HG03469 (cell line): ENCODE measurements around the gene NTF3.

ENCODE experiments used
- ATAC-seq: cut with Tn5 transposase; IDR thresholded peaks from one replicate; pipeline ENCODE4 v1.9.1; 2021; ENCODE audit warnings: mild to moderate bottlenecking, moderate library complexity, moderate number of reproducible peaks; ENCODE audit not compliant: unreplicated experiment

The NTF3 gene

GRCh38 chr12:5432011-5432400, at the start of gene NTF3:
NTF3 (plus strand) TSS chr12:5432108; CDS start chr12:5432325, 217 bp downstream.
- no peak for ATAC-seq

- ATAC-seq: no peak
Measured at GRCh38 chr12:5384015-5384414, 47.9 kb upstream of the NTF3 start.

- no peak for ATAC-seq
Measured at GRCh38 chr12:5388581-5389535, 43.0 kb upstream of the NTF3 start.

- ATAC-seq: no peak
Measured at GRCh38 chr12:5390174-5390799, 41.6 kb upstream of the NTF3 start.

- ATAC-seq: no peak
Measured at GRCh38 chr12:5391653-5392052, 40.3 kb upstream of the NTF3 start.

GRCh38 chr12:5392961-5393360, 38.9 kb upstream of the NTF3 start:
- ATAC-seq: no peak

- ATAC-seq: no peak
Measured at GRCh38 chr12:5395443-5396271, 36.3 kb upstream of the NTF3 start.

- ATAC-seq: no peak
Measured at GRCh38 chr12:5396541-5396940, 35.4 kb upstream of the NTF3 start.

- no peak for ATAC-seq
Measured at GRCh38 chr12:5399266-5399665, 32.6 kb upstream of the NTF3 start.

GRCh38 chr12:5402009-5402935, 29.6 kb upstream of the NTF3 start:
- ATAC-seq: no peak

- ATAC-seq: no peak
Measured at GRCh38 chr12:5403411-5403810, 28.5 kb upstream of the NTF3 start.

GRCh38 chr12:5407034-5407856, 24.7 kb upstream of the NTF3 start:
- no peak for ATAC-seq

- no peak for ATAC-seq
Measured at GRCh38 chr12:5409619-5410018, 22.3 kb upstream of the NTF3 start.

GRCh38 chr12:5416571-5416970, 15.3 kb upstream of the NTF3 start:
- no peak for ATAC-seq

GRCh38 chr12:5417500-5417899, 14.4 kb upstream of the NTF3 start:
- no peak for ATAC-seq

GRCh38 chr12:5428332-5429221, 3.3 kb upstream of the NTF3 start:
- ATAC-seq: no peak

GRCh38 chr12:5429741-5430557, 2.0 kb upstream of the NTF3 start:
- ATAC-seq: no peak
